OCI-LY7 (cell line): ENCODE results near the gene ID3.

ENCODE experiments used
- CTCF ChIP-seq: fragments of 200-600 bp; sonication (generic); conservative IDR thresholded peaks from 2 replicates; pipeline ENCODE4 v1.5.1; 2014; ENCODE audit warnings: mild to moderate bottlenecking, antibody characterized with exemption, low read length, moderate library complexity, mixed read lengths
- EZH2phosphoT487 ChIP-seq: fragments of 200-600 bp; sonication (generic); IDR thresholded peaks from 2 replicates; pipeline ENCODE4 v1.6.1; 2018; ENCODE audit warnings: low read depth, borderline replicate concordance, mild to moderate bottlenecking, mixed run types, antibody characterized with exemption, low read length, moderate library complexity, mixed read lengths

GRCh38 chr1:23539698-23540266 is 19.5 kb downstream of the ID3 start:
- TF ChIP-seq CTCF = peak; percentile 99
- no peak for TF ChIP-seq EZH2phosphoT487
